ENCODE results near the gene STK11. TPM values are rescaled to one million over a fixed set of nuclear protein-coding genes. Genes with fewer than 3 reads are reported as not detected.

The STK11 gene
- total RNA-seq, 4 donors from 2014 or later = 60.2 to 83.4 (median 71.1) TPM

GRCh38 chr19:1274852-1275259 lies 69.3 kb downstream of the STK11 start:
- no peaks in the 10 kb centered on the region for H3K9me3 ChIP-seq
- no peak for DNase-seq
- no peaks in the 10 kb centered on the region for H3K27me3 ChIP-seq
- H3K27ac ChIP-seq = peak overlapping the region; percentile 80 to 99 (median 98)
- peaks cover 38 to 59% of the 10 kb centered on the region in 2 donors for H3K4me1 ChIP-seq
- no peak for TF ChIP-seq POLR2A (IDR thresholded peaks at IDR 0.05)
- TF ChIP-seq, protein P1, sequence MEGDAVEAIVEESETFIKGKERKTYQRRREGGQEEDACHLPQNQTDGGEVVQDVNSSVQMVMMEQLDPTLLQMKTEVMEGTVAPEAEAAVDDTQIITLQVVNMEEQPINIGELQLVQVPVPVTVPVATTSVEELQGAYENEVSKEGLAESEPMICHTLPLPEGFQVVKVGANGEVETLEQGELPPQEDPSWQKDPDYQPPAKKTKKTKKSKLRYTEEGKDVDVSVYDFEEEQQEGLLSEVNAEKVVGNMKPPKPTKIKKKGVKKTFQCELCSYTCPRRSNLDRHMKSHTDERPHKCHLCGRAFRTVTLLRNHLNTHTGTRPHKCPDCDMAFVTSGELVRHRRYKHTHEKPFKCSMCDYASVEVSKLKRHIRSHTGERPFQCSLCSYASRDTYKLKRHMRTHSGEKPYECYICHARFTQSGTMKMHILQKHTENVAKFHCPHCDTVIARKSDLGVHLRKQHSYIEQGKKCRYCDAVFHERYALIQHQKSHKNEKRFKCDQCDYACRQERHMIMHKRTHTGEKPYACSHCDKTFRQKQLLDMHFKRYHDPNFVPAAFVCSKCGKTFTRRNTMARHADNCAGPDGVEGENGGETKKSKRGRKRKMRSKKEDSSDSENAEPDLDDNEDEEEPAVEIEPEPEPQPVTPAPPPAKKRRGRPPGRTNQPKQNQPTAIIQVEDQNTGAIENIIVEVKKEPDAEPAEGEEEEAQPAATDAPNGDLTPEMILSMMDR (IDR thresholded peaks at IDR 0.05) = no peak
- H3K36me3 ChIP-seq = peaks cover 50 to 61% of the 10 kb centered on the region in 2 donors
- 36 to 60% methylated on average over 8 to 18 of the region's 44 CpGs for WGBS, 2 donors
- intact Hi-C loops (cut with DNase I) = loop anchor here (5.0 kb wide), 1 partner anchor 132 kb away; the partner anchor contains the start of gene DAZAP1
- H3K4me3 ChIP-seq (replicated peaks in 1 of 3) = peak overlapping the region in 1 of 3 donors; percentile 74

GRCh38 chr19:1275260-1275975 lies 69.8 kb downstream of the STK11 start, which contains the start of gene FAM174C:
FAM174C (plus strand) TSS chr19:1275530; CDS start chr19:1275550, 20 bp downstream.
- Histone ChIP-seq H3K36me3 (peaks cover 50 to 57% of the 10 kb centered on the region in 2 donors), H3K4me1 (peaks cover 35 to 53% of the 10 kb centered on the region in 2 donors), H3K4me3 (replicated peaks in 1 of 3) (peak within 1 kb of the TSS in 2 of 3 donors; percentile 46 to 74), H3K9me3 (no peaks in the 10 kb centered on the region), H3K27ac (peak within 1 kb of the TSS; percentile 80 to 99 (median 98)), H3K27me3 (no peaks in the 10 kb centered on the region)
- DNase-seq = peak; percentile 97 to 98
- intact Hi-C loops (cut with DNase I) = loop anchor here (5.0 kb wide), 1 partner anchor 132 kb away; the partner anchor contains the start of gene DAZAP1
- 0 to 1% methylated on average over 15 of the region's 98 CpGs for WGBS, 2 donors
- TF ChIP-seq, protein P1 (IDR thresholded peaks at IDR 0.05) = peak in 1 of 6 experiments; percentile 20
- TF ChIP-seq POLR2A (IDR thresholded peaks at IDR 0.05) = peak in 1 of 2 donors; percentile 89

GRCh38 chr19:1275976-1276627 lies 70.5 kb downstream of the STK11 start:
- peaks cover 28 to 46% of the 10 kb centered on the region in 2 donors for H3K4me1 ChIP-seq
- peak overlapping the region in 2 of 3 donors; percentile 46 to 74 for H3K4me3 ChIP-seq (replicated peaks in 1 of 3)
- H3K9me3 ChIP-seq = no peaks in the 10 kb centered on the region
- intact Hi-C loops (cut with DNase I) = loop anchor here (2.0 to 5.0 kb wide), 2 partner anchors 79 to 131 kb away; partner anchors contain the start of gene DAZAP1
- TF ChIP-seq, protein P1 (IDR thresholded peaks at IDR 0.05) = no peak
- TF ChIP-seq POLR2A (IDR thresholded peaks at IDR 0.05) = no peak
- 23 to 30% methylated on average over 19 to 26 of the region's 43 CpGs for WGBS, 2 donors
- H3K27ac ChIP-seq = peak overlapping the region; percentile 80 to 99 (median 98)
- no peaks in the 10 kb centered on the region for H3K27me3 ChIP-seq
- H3K36me3 ChIP-seq = peaks cover 47 to 50% of the 10 kb centered on the region in 2 donors
- DNase-seq = no peak

GRCh38 chr19:1276628-1277022 lies 71.0 kb downstream of the STK11 start:
- DNase-seq = no peak
- intact Hi-C loops (cut with DNase I) = loop anchor here (2.0 to 5.0 kb wide), 2 partner anchors 78 to 131 kb away; partner anchors contain the start of gene DAZAP1
- Histone ChIP-seq H3K27ac (peak overlapping the region in 2 of 3 donors; percentile 80 to 99), H3K27me3 (no peaks in the 10 kb centered on the region), H3K36me3 (peaks cover 42 to 45% of the 10 kb centered on the region in 2 donors), H3K4me3 (replicated peaks in 1 of 3) (peak overlapping the region in 1 of 3 donors; percentile 74), H3K4me1 (peaks cover 23 to 41% of the 10 kb centered on the region in 2 donors), H3K9me3 (no peaks in the 10 kb centered on the region)
- no peak for TF ChIP-seq POLR2A (IDR thresholded peaks at IDR 0.05)
- TF ChIP-seq, protein P1 (IDR thresholded peaks at IDR 0.05) = no peak
- 75 to 77% methylated on average over 9 to 10 of the region's 10 CpGs for WGBS, 2 donors

Measured in thyroid gland (tissue), 4 donors.